ENCODE results near the gene NFKB1. TPM values are rescaled to one million over a fixed set of nuclear protein-coding genes. Genes with fewer than 3 reads are reported as not detected.

Gene NFKB1
- total RNA-seq (32.5 and 33.9 TPM in 2 replicates), polyA plus RNA-seq (20.9 and 22.4 TPM in 2 replicates), polyA minus RNA-seq (ENCODE audit: low replicate concordance) (13.7 and 18.5 TPM in 2 replicates)
- polyA plus RNA-seq (2012): 18.7 and 20.6 TPM in 2 replicates

- no peak for TF ChIP-seq CTCF (conservative IDR thresholded peaks at IDR 0.05 in 1 of 2, IDR thresholded peaks at IDR 0.05 in 1 of 2; ENCODE audit: low read depth in 1 of 2, low read length in 2 of 2)
- no peak for TF ChIP-seq EZH2 (IDR thresholded peaks at IDR 0.05; ENCODE audit: low read length, missing control alignments)
- peaks cover 24% of the 10 kb centered on the region for H3K79me2 ChIP-seq (ENCODE audit: control insufficient read depth, insufficient read depth, low read length)
Observed at GRCh38 chr4:102500696-102501446, at the start of gene NFKB1. Gene NFKB1, plus strand, starts transcription at chr4:102501359. Its CDS starts 24,160 bp downstream, at chr4:102525519.

GRCh38 chr4:102452854-102453253, 48.3 kb upstream of the NFKB1 start:
- DNase-seq (ENCODE audit: low read depth in 2 of 2): no peak
- H3K79me2 ChIP-seq (ENCODE audit: control insufficient read depth, insufficient read depth, low read length): no peaks in the 10 kb centered on the region
- no peaks in the 10 kb centered on the region for H4K20me1 ChIP-seq (ENCODE audit: control insufficient read depth, extremely low read depth, insufficient read depth, low read length)
- no peaks in the 10 kb centered on the region for H3K9me3 ChIP-seq (ENCODE audit: control insufficient read depth, insufficient read depth, low read depth, low read length)
- no peak overlapping the region for H3K9ac ChIP-seq (ENCODE audit: insufficient read depth, low read length)
- H3K27me3 ChIP-seq (ENCODE audit: control insufficient read depth, insufficient read depth, low read length): no peaks in the 10 kb centered on the region
- H2AFZ ChIP-seq (ENCODE audit: low read length): no peak overlapping the region
- TF ChIP-seq CTCF (conservative IDR thresholded peaks at IDR 0.05 in 1 of 2, IDR thresholded peaks at IDR 0.05 in 1 of 2; ENCODE audit: low read depth in 1 of 2, low read length in 2 of 2): no peak
- no peak for TF ChIP-seq EZH2 (IDR thresholded peaks at IDR 0.05; ENCODE audit: low read length, missing control alignments)
- H3K4me2 ChIP-seq (ENCODE audit: extremely low read depth, insufficient read depth, low read length): no peak overlapping the region
- no peaks in the 10 kb centered on the region for H3K36me3 ChIP-seq (ENCODE audit: control insufficient read depth, insufficient read depth, low read length)
- no peak overlapping the region for H3K27ac ChIP-seq (ENCODE audit: insufficient read depth, low read length)
- H3K4me3 ChIP-seq (replicated peaks in 1 of 4; ENCODE audit: control extremely low read depth in 1 of 4, insufficient read depth in 1 of 4, low read depth in 3 of 4, low read length in 4 of 4): no peak overlapping the region
- no peaks in the 10 kb centered on the region for H3K4me1 ChIP-seq (ENCODE audit: control insufficient read depth, extremely low read depth, insufficient read depth, low read length)

More at GRCh38 chr4:102500696-102501446, at the start of gene NFKB1:
- no peaks in the 10 kb centered on the region for H3K27me3 ChIP-seq (ENCODE audit: control insufficient read depth, insufficient read depth, low read length)
- no peaks in the 10 kb centered on the region for H4K20me1 ChIP-seq (ENCODE audit: control insufficient read depth, extremely low read depth, insufficient read depth, low read length)
- peak; percentile 76 to 81 for DNase-seq (ENCODE audit: low read depth in 2 of 2)
- peak within 1 kb of the TSS; percentile 78 for H2AFZ ChIP-seq (ENCODE audit: low read length)
- peak within 1 kb of the TSS; percentile 96 for H3K4me2 ChIP-seq (ENCODE audit: extremely low read depth, insufficient read depth, low read length)
- peak within 1 kb of the TSS; percentile 89 for H3K9ac ChIP-seq (ENCODE audit: insufficient read depth, low read length)
- peak within 1 kb of the TSS; percentile 75 to 96 (median 80) for H3K4me3 ChIP-seq (replicated peaks in 1 of 4; ENCODE audit: control extremely low read depth in 1 of 4, insufficient read depth in 1 of 4, low read depth in 3 of 4, low read length in 4 of 4)
- peaks cover 4% of the 10 kb centered on the region for H3K4me1 ChIP-seq (ENCODE audit: control insufficient read depth, extremely low read depth, insufficient read depth, low read length)
- H3K36me3 ChIP-seq (ENCODE audit: control insufficient read depth, insufficient read depth, low read length): no peaks in the 10 kb centered on the region
- no peaks in the 10 kb centered on the region for H3K9me3 ChIP-seq (ENCODE audit: control insufficient read depth, insufficient read depth, low read depth, low read length)
- peak within 1 kb of the TSS; percentile 93 for H3K27ac ChIP-seq (ENCODE audit: insufficient read depth, low read length)

- Histone ChIP-seq H2AFZ (ENCODE audit: low read length) (no peak overlapping the region), H3K79me2 (ENCODE audit: control insufficient read depth, insufficient read depth, low read length) (no peaks in the 10 kb centered on the region), H3K4me1 (ENCODE audit: control insufficient read depth, extremely low read depth, insufficient read depth, low read length) (no peaks in the 10 kb centered on the region), H3K36me3 (ENCODE audit: control insufficient read depth, insufficient read depth, low read length) (no peaks in the 10 kb centered on the region), H3K27me3 (ENCODE audit: control insufficient read depth, insufficient read depth, low read length) (no peaks in the 10 kb centered on the region), H3K27ac (ENCODE audit: insufficient read depth, low read length) (no peak overlapping the region), H3K4me2 (ENCODE audit: extremely low read depth, insufficient read depth, low read length) (no peak overlapping the region), H3K9me3 (ENCODE audit: control insufficient read depth, insufficient read depth, low read depth, low read length) (no peaks in the 10 kb centered on the region), H3K4me3 (replicated peaks in 1 of 4; ENCODE audit: control extremely low read depth in 1 of 4, insufficient read depth in 1 of 4, low read depth in 3 of 4, low read length in 4 of 4) (no peak overlapping the region), H3K9ac (ENCODE audit: insufficient read depth, low read length) (no peak overlapping the region), H4K20me1 (ENCODE audit: control insufficient read depth, extremely low read depth, insufficient read depth, low read length) (no peaks in the 10 kb centered on the region)
- TF ChIP-seq CTCF (conservative IDR thresholded peaks at IDR 0.05 in 1 of 2, IDR thresholded peaks at IDR 0.05 in 1 of 2; ENCODE audit: low read depth in 1 of 2, low read length in 2 of 2): no peak
- TF ChIP-seq EZH2 (IDR thresholded peaks at IDR 0.05; ENCODE audit: low read length, missing control alignments): no peak
- no peak for DNase-seq (ENCODE audit: low read depth in 2 of 2)
Observed at GRCh38 chr4:102453827-102454226, 47.3 kb upstream of the NFKB1 start.
